PC-9 (cell line): ENCODE results near the gene OR13C5. TPM values are rescaled to one million over a fixed set of nuclear protein-coding genes. Genes with fewer than 3 reads are reported as not detected.
"Not testable (repeated sequence)": the region's sequence is repeated elsewhere in the genome, so short reads cannot be mapped to it uniquely, and the experiment has no call there.

Experiments
- BruUV-seq: library from RNA; stranded (reverse); fragments of 400-500 nt; replicated peaks from 2 replicates; lab custom pipeline; 2021; lab: Mats Ljungman, UMichigan
- CTCF ChIA-PET: fragments of 300-600 bp; sonication (Branson Sonifier 250); formaldehyde crosslinking; loops from one replicate; lab custom pipeline; 2022; ENCODE audit warnings: antibody characterized with exemption; lab: Charles Lee
- POLR2A ChIA-PET: fragments of 300-600 bp; sonication (Branson Sonifier 250); formaldehyde crosslinking; loops from one replicate; lab custom pipeline; 2022; ENCODE audit warnings: antibody characterized with exemption; ENCODE audit not compliant: unreplicated experiment; lab: Charles Lee
- DNase-seq, 2 experiments: peaks; one replicate each; pipeline versions ENCODE4 v3.0.0 to v3.0.0-alpha.2; 2015 to 2022; ENCODE audit warnings: mixed read lengths in 1 of 2
- H2AFZ ChIP-seq: fragments of 200-600 bp; sonication (generic); 2 replicates; pipeline ENCODE4 v1.8.1; 2017; ENCODE audit warnings: antibody characterized with exemption
- H3F3A ChIP-seq: fragments of 200-600 bp; sonication (generic); 2 replicates; pipeline ENCODE4 v1.8.1; 2017; ENCODE audit warnings: antibody characterized with exemption, mild to moderate bottlenecking, low read depth; ENCODE audit not compliant: insufficient read depth
- H3K27ac ChIP-seq: fragments of 200-600 bp; sonication (generic); 2 replicates; pipeline ENCODE4 v1.6.1; 2016; ENCODE audit warnings: mixed run types
- H3K27me3 ChIP-seq: fragments of 200-600 bp; sonication (generic); 2 replicates; pipeline ENCODE4 v1.6.1; 2016; ENCODE audit warnings: low read depth, mixed run types; ENCODE audit not compliant: insufficient read depth
- H3K36me3 ChIP-seq: fragments of 200-600 bp; sonication (generic); 2 replicates; pipeline ENCODE4 v1.6.1; 2016; ENCODE audit warnings: low read depth, mixed run types
- H3K4me1 ChIP-seq: fragments of 200-600 bp; sonication (generic); replicated peaks from 2 replicates; pipeline ENCODE4 v1.6.1; 2016; ENCODE audit warnings: mixed run types; ENCODE audit not compliant: insufficient read depth
- H3K4me2 ChIP-seq: fragments of 200-600 bp; sonication (generic); 2 replicates; pipeline ENCODE4 v1.6.1; 2017; ENCODE audit warnings: mixed run types
- H3K4me3 ChIP-seq: fragments of 200-600 bp; sonication (generic); 2 replicates; pipeline ENCODE4 v1.6.1; 2016; ENCODE audit warnings: mixed run types
- H3K79me2 ChIP-seq: fragments of 200-600 bp; sonication (generic); 2 replicates; pipeline ENCODE4 v1.6.1; 2017; ENCODE audit warnings: low read depth, mixed run types
- H3K9me2 ChIP-seq: fragments of 200-600 bp; sonication (generic); 2 replicates; pipeline ENCODE4 v1.8.1; 2017; ENCODE audit warnings: mild to moderate bottlenecking; ENCODE audit not compliant: insufficient read depth
- H3K9me3 ChIP-seq: fragments of 200-600 bp; sonication (generic); 2 replicates; pipeline ENCODE4 v1.8.1; 2016; ENCODE audit warnings: low read depth; ENCODE audit not compliant: insufficient read depth
- H4K20me1 ChIP-seq: fragments of 200-600 bp; sonication (generic); 2 replicates; pipeline ENCODE4 v1.8.1; 2017; ENCODE audit not compliant: insufficient read depth
- EZH2 ChIP-seq: fragments of 200-600 bp; sonication (generic); IDR thresholded peaks from 2 replicates; pipeline ENCODE4 v1.8.0; 2017; ENCODE audit warnings: antibody characterized with exemption, low read depth
- intact Hi-C: fragments of 100-400 bp; cut with micrococcal nuclease; formaldehyde crosslinking; loops from one replicate; pipeline ENCODE4 v1.10.0; 2022; ENCODE audit not compliant: unreplicated experiment
- total RNA-seq: library from RNA; stranded (reverse); gene quantifications from 2 replicates; pipeline ENCODE4 v1.2.3, GENCODE V29; 2021
- TF ChIP-seq, protein P1 (sequence below): fragments of 200-600 bp; sonication (generic); conservative IDR thresholded peaks from 2 replicates; pipeline ENCODE4 v1.6.1; 2017; ENCODE audit warnings: mixed run types, antibody characterized with exemption, mild to moderate bottlenecking, moderate library complexity

Gene OR13C5
- total RNA-seq, 1 experiment from 2014 or later, result not detected

GRCh38 chr9:104608336-104608735 is 9.1 kb upstream of the OR13C5 start:
- Histone ChIP-seq H3F3A (no peaks in the 10 kb centered on the region), H3K27ac (no peak overlapping the region), H3K4me3 (no peak overlapping the region), H3K36me3 (no peaks in the 10 kb centered on the region), H3K79me2 (no peaks in the 10 kb centered on the region), H3K4me1 (no peaks in the 10 kb centered on the region), H4K20me1 (no peaks in the 10 kb centered on the region), H2AFZ (no peak overlapping the region), H3K9me2 (no peaks in the 10 kb centered on the region), H3K4me2 (no peak overlapping the region), H3K9me3 (no peaks in the 10 kb centered on the region), H3K27me3 (no peaks in the 10 kb centered on the region)
- intact Hi-C loops, result no loop called here
- no TSS peak for BruUV-seq
- POLR2A ChIA-PET, result no interaction called here
- DNase-seq, result no peak
- TF ChIP-seq, protein P1, sequence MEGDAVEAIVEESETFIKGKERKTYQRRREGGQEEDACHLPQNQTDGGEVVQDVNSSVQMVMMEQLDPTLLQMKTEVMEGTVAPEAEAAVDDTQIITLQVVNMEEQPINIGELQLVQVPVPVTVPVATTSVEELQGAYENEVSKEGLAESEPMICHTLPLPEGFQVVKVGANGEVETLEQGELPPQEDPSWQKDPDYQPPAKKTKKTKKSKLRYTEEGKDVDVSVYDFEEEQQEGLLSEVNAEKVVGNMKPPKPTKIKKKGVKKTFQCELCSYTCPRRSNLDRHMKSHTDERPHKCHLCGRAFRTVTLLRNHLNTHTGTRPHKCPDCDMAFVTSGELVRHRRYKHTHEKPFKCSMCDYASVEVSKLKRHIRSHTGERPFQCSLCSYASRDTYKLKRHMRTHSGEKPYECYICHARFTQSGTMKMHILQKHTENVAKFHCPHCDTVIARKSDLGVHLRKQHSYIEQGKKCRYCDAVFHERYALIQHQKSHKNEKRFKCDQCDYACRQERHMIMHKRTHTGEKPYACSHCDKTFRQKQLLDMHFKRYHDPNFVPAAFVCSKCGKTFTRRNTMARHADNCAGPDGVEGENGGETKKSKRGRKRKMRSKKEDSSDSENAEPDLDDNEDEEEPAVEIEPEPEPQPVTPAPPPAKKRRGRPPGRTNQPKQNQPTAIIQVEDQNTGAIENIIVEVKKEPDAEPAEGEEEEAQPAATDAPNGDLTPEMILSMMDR, result peak; percentile 43; the same call in 1 of the 2 replicates
- TF ChIP-seq EZH2, result no peak
- CTCF ChIA-PET, result no interaction called here

DNA sequence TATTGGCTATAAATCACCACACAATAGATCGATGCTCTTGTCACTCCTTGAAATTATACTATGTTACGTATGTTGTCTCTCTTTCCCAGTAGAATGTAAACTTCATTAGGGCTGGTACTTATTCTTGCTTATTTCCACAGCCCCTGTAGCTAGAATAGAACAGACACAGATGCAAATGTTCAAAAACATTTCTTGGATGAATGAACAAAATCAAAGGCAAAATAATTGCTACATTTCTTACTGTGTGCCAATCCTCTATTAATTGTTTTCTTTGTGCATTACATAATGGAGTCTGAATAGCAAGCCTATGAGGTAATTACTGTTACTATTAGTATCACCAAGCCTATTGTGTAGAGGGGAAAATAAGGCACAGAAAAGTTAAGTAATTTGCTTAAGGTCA is 6.9 kb upstream of the OR13C5 start:
- no peak overlapping the region for H2AFZ ChIP-seq
- no peaks in the 10 kb centered on the region for H3K9me2 ChIP-seq
- H3K9me3 ChIP-seq, result no peaks in the 10 kb centered on the region
- no peaks in the 10 kb centered on the region for H3K4me1 ChIP-seq
- H3K27ac ChIP-seq, result no peak overlapping the region
- no peaks in the 10 kb centered on the region for H3F3A ChIP-seq
- H3K4me3 ChIP-seq, result no peak overlapping the region
- DNase-seq, result no peak
- no peaks in the 10 kb centered on the region for H3K36me3 ChIP-seq
- intact Hi-C loops, result no loop called here
- BruUV-seq, result no TSS peak
- no peak overlapping the region for H3K4me2 ChIP-seq
- H3K27me3 ChIP-seq, result no peaks in the 10 kb centered on the region
- H4K20me1 ChIP-seq, result no peaks in the 10 kb centered on the region
- ChIA-PET CTCF (no interaction called here), POLR2A (no interaction called here)
- TF ChIP-seq, protein P1, result no peak
- no peak for TF ChIP-seq EZH2
- no peaks in the 10 kb centered on the region for H3K79me2 ChIP-seq

DNA sequence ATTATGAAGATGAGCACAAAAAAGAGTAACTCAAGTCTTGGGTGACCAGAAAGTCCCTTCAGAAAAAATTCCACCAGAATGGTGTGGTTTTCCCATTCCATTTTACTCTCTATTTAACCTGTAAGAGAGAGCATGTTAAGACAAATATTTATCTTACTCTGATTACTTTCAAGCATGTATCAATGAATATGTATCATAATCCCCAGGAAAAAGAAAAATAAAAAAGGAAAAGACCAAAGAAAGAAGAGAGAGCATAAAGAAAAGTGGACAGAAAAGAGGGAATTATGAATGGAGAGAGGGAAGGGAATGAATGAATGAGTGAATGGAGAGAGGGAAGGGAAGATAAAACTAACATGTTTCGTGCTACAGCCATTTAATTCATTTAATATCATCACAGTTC is 6.3 kb upstream of the OR13C5 start, which contains the start of gene OR13C2:
TSS of gene OR13C2 (minus strand) at position 101 of the 400 bp plus-strand sequence. CDS start at position 101, 0 bp downstream.
- H3K27ac ChIP-seq, H3K79me2 ChIP-seq, intact Hi-C loops, H3K27me3 ChIP-seq, CTCF ChIA-PET, H3K4me3 ChIP-seq, H2AFZ ChIP-seq, H3K9me3 ChIP-seq, BruUV-seq, POLR2A ChIA-PET, H3K4me2 ChIP-seq, H4K20me1 ChIP-seq, H3K4me1 ChIP-seq, H3K9me2 ChIP-seq, DNase-seq, H3F3A ChIP-seq, H3K36me3 ChIP-seq: not testable (repeated sequence)

GRCh38 chr9:104604801-104605200 is 5.6 kb upstream of the OR13C5 start:
- Histone ChIP-seq H3K36me3 (no peaks in the 10 kb centered on the region), H3K4me3 (no peak overlapping the region), H3K27ac (no peak overlapping the region), H4K20me1 (no peaks in the 10 kb centered on the region), H3K27me3 (no peaks in the 10 kb centered on the region), H3K4me1 (no peaks in the 10 kb centered on the region), H3K4me2 (no peak overlapping the region), H3K9me3 (no peaks in the 10 kb centered on the region), H3F3A (no peaks in the 10 kb centered on the region), H3K9me2 (no peaks in the 10 kb centered on the region), H2AFZ (no peak overlapping the region), H3K79me2 (no peaks in the 10 kb centered on the region)
- POLR2A ChIA-PET, result no interaction called here
- CTCF ChIA-PET, result no interaction called here
- intact Hi-C loops, result no loop called here
- DNase-seq, result no peak
- no TSS peak for BruUV-seq
- no peak for TF ChIP-seq EZH2
- TF ChIP-seq, protein P1, result no peak

- POLR2A ChIA-PET, result interaction anchor here (0.7 kb wide), 1 partner anchor 483 kb away, joined by 6 read pairs; no protein-coding TSS in a partner anchor
- intact Hi-C loops, H3K36me3 ChIP-seq, H3K4me3 ChIP-seq, H3K9me3 ChIP-seq, BruUV-seq, H3K27me3 ChIP-seq, H3F3A ChIP-seq, H2AFZ ChIP-seq, H4K20me1 ChIP-seq, H3K9me2 ChIP-seq, DNase-seq, H3K27ac ChIP-seq, CTCF ChIA-PET, H3K79me2 ChIP-seq, H3K4me1 ChIP-seq, H3K4me2 ChIP-seq: not testable (repeated sequence)
Measured at GRCh38 chr9:104598749-104599148, 464 bp downstream of the OR13C5 start.
